WTC11 (cell line): ENCODE results near the gene ALX4. TPM values are rescaled to one million over a fixed set of nuclear protein-coding genes. Genes with fewer than 3 reads are reported as not detected.

Experiments
- ATAC-seq: fragments of 200-7000 bp; cut with Tn5 transposase; 2 replicates; pipeline ENCODE4 v1.10.0; 2021; ENCODE audit warnings: mild to moderate bottlenecking, moderate library complexity
- CTCF ChIA-PET: fragments of 300-600 bp; sonication (Branson Sonifier 250); formaldehyde crosslinking; loops from one replicate; lab custom pipeline; 2021; ENCODE audit warnings: antibody characterized with exemption; lab: Charles Lee
- POLR2A ChIA-PET: fragments of 350-600 bp; sonication (Branson Sonifier 250); formaldehyde crosslinking; loops from one replicate; lab custom pipeline; 2021; ENCODE audit warnings: antibody characterized with exemption; lab: Charles Lee
- DNase-seq: peaks from one replicate; pipeline ENCODE4 v3.0.0; 2021; ENCODE audit warnings: low spot score
- H3K27ac Mint-ChIP-seq: 2 replicates; pipeline ENCODE4 v1.8.0; 2021; ENCODE audit warnings: mixed read lengths
- H3K27me3 Mint-ChIP-seq: 2 replicates; pipeline ENCODE4 v1.8.0; 2021; ENCODE audit warnings: low read depth, mild to moderate bottlenecking, moderate library complexity, mixed read lengths
- H3K36me3 Mint-ChIP-seq: 2 replicates; pipeline ENCODE4 v1.8.0; 2021; ENCODE audit warnings: mixed read lengths
- H3K4me1 Mint-ChIP-seq: 2 replicates; pipeline ENCODE4 v1.8.0; 2022; ENCODE audit warnings: mixed read lengths
- H3K4me3 Mint-ChIP-seq: 2 replicates; pipeline ENCODE4 v1.8.0; 2021; ENCODE audit warnings: mild to moderate bottlenecking, moderate library complexity, mixed read lengths
- H3K9me3 Mint-ChIP-seq: 2 replicates; pipeline ENCODE4 v1.8.0; 2021; ENCODE audit warnings: mixed read lengths
- ATF2 ChIP-seq: sonication (generic); formaldehyde crosslinking; IDR thresholded peaks from 2 replicates; pipeline ENCODE4 v1.8.1; 2022; ENCODE audit warnings: low read depth, missing genetic modification reagents, borderline replicate concordance
- E2F4 ChIP-seq: sonication (generic); formaldehyde crosslinking; IDR thresholded peaks from 2 replicates; pipeline ENCODE4 v1.8.1; 2022; ENCODE audit warnings: low read depth, mild to moderate bottlenecking, moderate library complexity, missing genetic modification reagents, borderline replicate concordance
- ESRRA ChIP-seq: sonication (generic); formaldehyde crosslinking; IDR thresholded peaks from 2 replicates; pipeline ENCODE4 v1.8.1; 2022; ENCODE audit warnings: mild to moderate bottlenecking, missing genetic modification reagents, borderline replicate concordance
- FOXJ3 ChIP-seq: sonication (generic); formaldehyde crosslinking; IDR thresholded peaks from 2 replicates; pipeline ENCODE4 v1.9.0; 2021; ENCODE audit warnings: missing genetic modification reagents, mild to moderate bottlenecking, borderline replicate concordance
- KAT7 ChIP-seq: sonication (generic); formaldehyde crosslinking; IDR thresholded peaks from 2 replicates; pipeline ENCODE4 v1.8.1; 2023; ENCODE audit warnings: missing genetic modification reagents, mild to moderate bottlenecking, borderline replicate concordance
- NFE2L1 ChIP-seq: sonication (generic); formaldehyde crosslinking; IDR thresholded peaks from 2 replicates; pipeline ENCODE4 v1.8.1; 2023; ENCODE audit warnings: missing genetic modification reagents
- NR2C2 ChIP-seq: sonication (generic); formaldehyde crosslinking; IDR thresholded peaks from 2 replicates; pipeline ENCODE4 v1.8.0; 2022; ENCODE audit warnings: mild to moderate bottlenecking, missing genetic modification reagents
- PREB ChIP-seq: sonication (generic); formaldehyde crosslinking; IDR thresholded peaks from 2 replicates; pipeline ENCODE4 v1.8.1; 2022; ENCODE audit warnings: mild to moderate bottlenecking, missing genetic modification reagents, moderate library complexity, borderline replicate concordance
- RELA ChIP-seq: sonication (generic); formaldehyde crosslinking; IDR thresholded peaks from 2 replicates; pipeline ENCODE4 v1.8.1; 2022; ENCODE audit warnings: missing genetic modification reagents, mild to moderate bottlenecking, borderline replicate concordance
- SMAD3 ChIP-seq: sonication (generic); formaldehyde crosslinking; IDR thresholded peaks from 2 replicates; pipeline ENCODE4 v1.8.0; 2022; ENCODE audit warnings: missing genetic modification reagents, mild to moderate bottlenecking, borderline replicate concordance
- TEAD1 ChIP-seq: sonication (generic); formaldehyde crosslinking; IDR thresholded peaks from 2 replicates; pipeline ENCODE4 v1.8.0; 2022; ENCODE audit warnings: mild to moderate bottlenecking, missing genetic modification reagents
- TP53 ChIP-seq: sonication (generic); formaldehyde crosslinking; IDR thresholded peaks from 2 replicates; pipeline ENCODE4 v1.8.1; 2023; ENCODE audit warnings: mild to moderate bottlenecking, missing genetic modification reagents
- ZBTB43 ChIP-seq: sonication (generic); formaldehyde crosslinking; IDR thresholded peaks from 2 replicates; pipeline ENCODE4 v1.8.1; 2023; ENCODE audit warnings: mild to moderate bottlenecking, missing genetic modification reagents
- ZNF232 ChIP-seq: sonication (generic); formaldehyde crosslinking; IDR thresholded peaks from 2 replicates; pipeline ENCODE4 v1.8.0; 2022; ENCODE audit warnings: mild to moderate bottlenecking, missing genetic modification reagents
- ZNF317 ChIP-seq: sonication (generic); formaldehyde crosslinking; IDR thresholded peaks from 2 replicates; pipeline ENCODE4 v1.8.1; 2023; ENCODE audit warnings: low read depth, mild to moderate bottlenecking, moderate library complexity, missing genetic modification reagents, borderline replicate concordance
- total RNA-seq: library from RNA; stranded (reverse); gene quantifications from 3 replicates; pipeline ENCODE4 v1.2.3, GENCODE V29; 2021
- TF ChIP-seq, protein P1 (sequence below): sonication (generic); formaldehyde crosslinking; conservative IDR thresholded peaks from 2 replicates; pipeline ENCODE4 v1.8.1; 2023; ENCODE audit warnings: mild to moderate bottlenecking, low read depth, missing genetic modification reagents, moderate library complexity

ALX4 gene
- total RNA-seq, 1 experiment from 2014 or later: not detected

DNA sequence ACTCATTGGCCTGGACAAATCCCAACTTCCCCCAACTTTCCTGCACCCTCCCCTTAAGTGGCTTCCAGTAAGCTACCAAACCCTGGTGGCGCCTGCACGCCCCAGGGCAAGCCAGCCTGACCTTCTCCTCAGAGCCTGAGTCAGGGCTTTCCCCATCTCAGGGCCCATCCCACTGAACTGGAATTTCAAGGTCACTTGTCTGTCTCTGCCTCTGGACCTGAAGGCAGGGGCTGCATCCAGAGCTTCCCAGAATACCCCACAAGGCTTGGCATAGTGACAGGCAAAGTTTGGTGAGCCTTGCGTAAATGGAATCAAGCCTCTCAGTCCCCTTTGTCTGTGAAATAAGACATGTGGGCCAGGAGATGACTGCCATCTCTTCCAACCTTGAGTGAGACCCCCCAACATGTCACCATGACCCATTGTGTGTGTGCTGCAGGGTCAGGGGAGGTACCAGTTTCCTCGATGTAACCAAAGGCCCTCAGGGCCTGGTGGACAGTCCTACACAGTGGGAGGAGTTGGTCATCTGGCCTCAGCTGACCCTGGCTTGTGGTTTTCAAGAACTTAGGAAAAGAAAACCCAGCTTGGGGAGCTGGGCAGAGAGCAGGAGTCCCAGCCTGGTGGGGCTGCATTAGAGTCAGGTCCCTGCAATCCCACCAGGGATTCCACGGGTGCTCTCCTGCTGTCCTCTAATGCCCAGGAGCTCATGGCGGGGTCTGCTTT lies 8.9 kb downstream of the ALX4 start:
- Mint-ChIP-seq H3K27me3 (peaks cover 73% of the 10 kb centered on the region), H3K4me1 (peaks cover 25% of the 10 kb centered on the region), H3K4me3 (no peak overlapping the region), H3K9me3 (no peaks in the 10 kb centered on the region), H3K36me3 (no peaks in the 10 kb centered on the region), H3K27ac (no peak overlapping the region)
- TF ChIP-seq ZNF317 (no peak), RELA (CRISPR knock-in tag) (no peak), ATF2 (CRISPR knock-in tag) (no peak), ZNF232 (CRISPR knock-in tag) (no peak), NFE2L1 (CRISPR knock-in tag) (no peak), SMAD3 (no peak), FOXJ3 (CRISPR knock-in tag) (no peak), PREB (CRISPR knock-in tag) (no peak), TP53 (CRISPR knock-in tag) (no peak), TEAD1 (CRISPR knock-in tag) (no peak)
- TF ChIP-seq, protein P1, sequence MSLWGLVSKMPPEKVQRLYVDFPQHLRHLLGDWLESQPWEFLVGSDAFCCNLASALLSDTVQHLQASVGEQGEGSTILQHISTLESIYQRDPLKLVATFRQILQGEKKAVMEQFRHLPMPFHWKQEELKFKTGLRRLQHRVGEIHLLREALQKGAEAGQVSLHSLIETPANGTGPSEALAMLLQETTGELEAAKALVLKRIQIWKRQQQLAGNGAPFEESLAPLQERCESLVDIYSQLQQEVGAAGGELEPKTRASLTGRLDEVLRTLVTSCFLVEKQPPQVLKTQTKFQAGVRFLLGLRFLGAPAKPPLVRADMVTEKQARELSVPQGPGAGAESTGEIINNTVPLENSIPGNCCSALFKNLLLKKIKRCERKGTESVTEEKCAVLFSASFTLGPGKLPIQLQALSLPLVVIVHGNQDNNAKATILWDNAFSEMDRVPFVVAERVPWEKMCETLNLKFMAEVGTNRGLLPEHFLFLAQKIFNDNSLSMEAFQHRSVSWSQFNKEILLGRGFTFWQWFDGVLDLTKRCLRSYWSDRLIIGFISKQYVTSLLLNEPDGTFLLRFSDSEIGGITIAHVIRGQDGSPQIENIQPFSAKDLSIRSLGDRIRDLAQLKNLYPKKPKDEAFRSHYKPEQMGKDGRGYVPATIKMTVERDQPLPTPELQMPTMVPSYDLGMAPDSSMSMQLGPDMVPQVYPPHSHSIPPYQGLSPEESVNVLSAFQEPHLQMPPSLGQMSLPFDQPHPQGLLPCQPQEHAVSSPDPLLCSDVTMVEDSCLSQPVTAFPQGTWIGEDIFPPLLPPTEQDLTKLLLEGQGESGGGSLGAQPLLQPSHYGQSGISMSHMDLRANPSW (CRISPR knock-in tag): no peak
- POLR2A ChIA-PET: no interaction called here
- DNase-seq (no peak), ATAC-seq (no peak)
- CTCF ChIA-PET: no interaction called here

- no peaks in the 10 kb centered on the region for H3K36me3 Mint-ChIP-seq
- POLR2A ChIA-PET: no interaction called here
- TF ChIP-seq ZBTB43 (CRISPR knock-in tag): no peak
- TF ChIP-seq, protein P1 (CRISPR knock-in tag): no peak
- no peak for TF ChIP-seq TEAD1 (CRISPR knock-in tag)
- no peak for TF ChIP-seq NR2C2 (CRISPR knock-in tag)
- TF ChIP-seq ESRRA (CRISPR knock-in tag): no peak
- no peak for TF ChIP-seq ATF2 (CRISPR knock-in tag)
- TF ChIP-seq E2F4 (CRISPR knock-in tag): no peak
- TF ChIP-seq KAT7 (CRISPR knock-in tag): no peak
Observed at GRCh38 chr11:44298862-44299261, 11.1 kb downstream of the ALX4 start.

More at GRCh38 chr11:44298862-44299261, 11.1 kb downstream of the ALX4 start:
- DNase-seq (no peak), ATAC-seq (no peak)
- Mint-ChIP-seq H3K4me3 (no peak overlapping the region), H3K27ac (no peak overlapping the region), H3K4me1 (peaks cover 6% of the 10 kb centered on the region), H3K27me3 (peaks cover 55% of the 10 kb centered on the region), H3K9me3 (no peaks in the 10 kb centered on the region)
- CTCF ChIA-PET: interaction anchor here (0.7 to 2.9 kb wide), 6 partner anchors 9 to 318 kb away, joined by 3 to 11 read pairs (median 4); no protein-coding TSS in a partner anchor
